Fibroblast of lung (primary cell): Measurements from ENCODE around the gene TERT. TPM values are rescaled to one million over a fixed set of nuclear protein-coding genes. Genes with fewer than 3 reads are reported as not detected.
"Not testable (repeated sequence)": the region's sequence is repeated elsewhere in the genome, so short reads cannot be mapped to it uniquely, and the experiment has no call there.

Source experiments
- DNase-seq, 2 donors: peaks; one replicate each; pipeline versions ENCODE4 v3.0.0 to v3.0.0-alpha.2; 2010; ENCODE audit warnings: low read depth in 2 of 2
- H2AFZ ChIP-seq: 2 replicates; pipeline ENCODE4 v1.5.1; 2012; ENCODE audit warnings: low read length, control low read depth, inconsistent platforms
- H3K27ac ChIP-seq: 2 replicates; pipeline ENCODE4 v1.5.1; 2011; ENCODE audit warnings: low read length, control low read depth; ENCODE audit not compliant: insufficient read depth
- H3K27me3 ChIP-seq: 2 replicates; pipeline ENCODE4 v1.5.1; 2011; ENCODE audit warnings: mild to moderate bottlenecking, low read length; ENCODE audit not compliant: control insufficient read depth, insufficient read depth
- H3K36me3 ChIP-seq: 2 replicates; pipeline ENCODE4 v1.5.1; 2011; ENCODE audit warnings: low read length; ENCODE audit not compliant: control insufficient read depth, insufficient read depth
- H3K4me1 ChIP-seq: 2 replicates; pipeline ENCODE4 v1.5.1; 2011; ENCODE audit warnings: low read length; ENCODE audit not compliant: control insufficient read depth, insufficient read depth; ENCODE audit errors: extremely low read depth
- H3K4me2 ChIP-seq: 2 replicates; pipeline ENCODE4 v1.5.1; 2011; ENCODE audit warnings: low read length, control low read depth; ENCODE audit not compliant: insufficient read depth; ENCODE audit errors: extremely low read depth
- H3K4me3 ChIP-seq, 4 experiments: fragments of 200-600 bp in 1 of 4; sonication (generic) in 1 of 4; replicated peaks in 1 of 4; 2 replicates each; pipeline ENCODE4 v1.5.1; 2011 to 2016; ENCODE audit warnings: low read length in 4 of 4, low read depth in 3 of 4, mild to moderate bottlenecking in 3 of 4, control low read depth in 2 of 4, inconsistent platforms in 1 of 4, mixed read lengths in 1 of 4; ENCODE audit not compliant: insufficient read depth in 1 of 4; ENCODE audit errors: control extremely low read depth in 1 of 4
- H3K79me2 ChIP-seq: 2 replicates; pipeline ENCODE4 v1.5.1; 2012; ENCODE audit warnings: mild to moderate bottlenecking, low read length, inconsistent platforms; ENCODE audit not compliant: control insufficient read depth, insufficient read depth
- H3K9ac ChIP-seq: 2 replicates; pipeline ENCODE4 v1.5.1; 2011; ENCODE audit warnings: mild to moderate bottlenecking, low read length, control low read depth; ENCODE audit not compliant: insufficient read depth
- H3K9me3 ChIP-seq: 2 replicates; pipeline ENCODE4 v1.5.1; 2012; ENCODE audit warnings: low read depth, low read length; ENCODE audit not compliant: control insufficient read depth, insufficient read depth
- H4K20me1 ChIP-seq: 2 replicates; pipeline ENCODE4 v1.5.1; 2011; ENCODE audit warnings: low read length; ENCODE audit not compliant: control insufficient read depth, insufficient read depth; ENCODE audit errors: extremely low read depth
- CTCF ChIP-seq, 2 donors: IDR thresholded peaks in 1 of 2; conservative IDR thresholded peaks in 1 of 2; 1 replicate in 1 of 2; 2 replicates in 1 of 2; pipeline ENCODE4 v1.5.1; 2011 to 2012; ENCODE audit warnings: low read length in 2 of 2, control low read depth in 1 of 2, inconsistent platforms in 1 of 2, low read depth in 1 of 2, mild to moderate bottlenecking in 1 of 2
- EZH2 ChIP-seq: IDR thresholded peaks from 2 replicates; pipeline ENCODE4 v1.5.1; 2012; ENCODE audit warnings: low read length, control low read depth, mild to moderate bottlenecking; ENCODE audit errors: missing control alignments
- polyA minus RNA-seq: library from RNA; depleted of rRNA, polyadenylated mRNA; stranded (reverse); fragments of >200 nt; gene quantifications from 2 replicates; pipeline ENCODE4 v1.2.3, GENCODE V29; 2011; ENCODE audit warnings: low replicate concordance
- polyA plus RNA-seq, 2 donors: library from polyadenylated mRNA; depleted of rRNA in 1 of 2; stranded (reverse) in 1 of 2; unstranded in 1 of 2; fragments of >200 nt; gene quantifications; 2 replicates each; pipeline ENCODE4 v1.2.1, GENCODE V29; 2011 to 2012; ENCODE audit warnings: missing spikeins in 1 of 2
- total RNA-seq: library from RNA; depleted of rRNA; stranded (reverse); fragments of >200 nt; gene quantifications from 2 replicates; pipeline ENCODE4 v1.2.1, GENCODE V29; 2014

TERT gene
- total RNA-seq (not detected in 2 replicates), polyA plus RNA-seq (not detected in 2 replicates), polyA minus RNA-seq (not detected in 2 replicates)
- polyA plus RNA-seq (2012), result not detected in 2 replicates

DNA sequence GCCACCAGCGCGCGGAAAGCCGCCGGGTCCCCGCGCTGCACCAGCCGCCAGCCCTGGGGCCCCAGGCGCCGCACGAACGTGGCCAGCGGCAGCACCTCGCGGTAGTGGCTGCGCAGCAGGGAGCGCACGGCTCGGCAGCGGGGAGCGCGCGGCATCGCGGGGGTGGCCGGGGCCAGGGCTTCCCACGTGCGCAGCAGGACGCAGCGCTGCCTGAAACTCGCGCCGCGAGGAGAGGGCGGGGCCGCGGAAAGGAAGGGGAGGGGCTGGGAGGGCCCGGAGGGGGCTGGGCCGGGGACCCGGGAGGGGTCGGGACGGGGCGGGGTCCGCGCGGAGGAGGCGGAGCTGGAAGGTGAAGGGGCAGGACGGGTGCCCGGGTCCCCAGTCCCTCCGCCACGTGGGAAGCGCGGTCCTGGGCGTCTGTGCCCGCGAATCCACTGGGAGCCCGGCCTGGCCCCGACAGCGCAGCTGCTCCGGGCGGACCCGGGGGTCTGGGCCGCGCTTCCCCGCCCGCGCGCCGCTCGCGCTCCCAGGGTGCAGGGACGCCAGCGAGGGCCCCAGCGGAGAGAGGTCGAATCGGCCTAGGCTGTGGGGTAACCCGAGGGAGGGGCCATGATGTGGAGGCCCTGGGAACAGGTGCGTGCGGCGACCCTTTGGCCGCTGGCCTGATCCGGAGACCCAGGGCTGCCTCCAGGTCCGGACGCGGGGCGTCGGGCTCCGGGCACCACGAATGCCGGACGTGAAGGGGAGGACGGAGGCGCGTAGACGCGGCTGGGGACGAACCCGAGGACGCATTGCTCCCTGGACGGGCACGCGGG is at the start of gene TERT:
TERT (minus strand) TSS at position 234 of the 815 bp plus-strand sequence; CDS start at position 155, 79 bp downstream.
- no peaks in the 10 kb centered on the region for H3K9me3 ChIP-seq
- no peaks in the 10 kb centered on the region for H3K79me2 ChIP-seq
- no peaks in the 10 kb centered on the region for H4K20me1 ChIP-seq
- no peaks in the 10 kb centered on the region for H3K36me3 ChIP-seq
- H3K27ac ChIP-seq, result no peak within 1 kb of the TSS
- H3K4me1 ChIP-seq, result no peaks in the 10 kb centered on the region
- H2AFZ ChIP-seq, result no peak within 1 kb of the TSS
- H3K9ac ChIP-seq, result no peak within 1 kb of the TSS
- no peak for DNase-seq
- peaks cover 5% of the 10 kb centered on the region for H3K27me3 ChIP-seq
- H3K4me3 ChIP-seq, result no peak within 1 kb of the TSS
- no peak within 1 kb of the TSS for H3K4me2 ChIP-seq
- TF ChIP-seq EZH2, result no peak
- TF ChIP-seq CTCF (conservative IDR thresholded peaks at IDR 0.05 in 1 of 2, IDR thresholded peaks at IDR 0.05 in 1 of 2; ENCODE audit: low read depth in 1 of 2, low read length in 2 of 2), result no peak

DNA sequence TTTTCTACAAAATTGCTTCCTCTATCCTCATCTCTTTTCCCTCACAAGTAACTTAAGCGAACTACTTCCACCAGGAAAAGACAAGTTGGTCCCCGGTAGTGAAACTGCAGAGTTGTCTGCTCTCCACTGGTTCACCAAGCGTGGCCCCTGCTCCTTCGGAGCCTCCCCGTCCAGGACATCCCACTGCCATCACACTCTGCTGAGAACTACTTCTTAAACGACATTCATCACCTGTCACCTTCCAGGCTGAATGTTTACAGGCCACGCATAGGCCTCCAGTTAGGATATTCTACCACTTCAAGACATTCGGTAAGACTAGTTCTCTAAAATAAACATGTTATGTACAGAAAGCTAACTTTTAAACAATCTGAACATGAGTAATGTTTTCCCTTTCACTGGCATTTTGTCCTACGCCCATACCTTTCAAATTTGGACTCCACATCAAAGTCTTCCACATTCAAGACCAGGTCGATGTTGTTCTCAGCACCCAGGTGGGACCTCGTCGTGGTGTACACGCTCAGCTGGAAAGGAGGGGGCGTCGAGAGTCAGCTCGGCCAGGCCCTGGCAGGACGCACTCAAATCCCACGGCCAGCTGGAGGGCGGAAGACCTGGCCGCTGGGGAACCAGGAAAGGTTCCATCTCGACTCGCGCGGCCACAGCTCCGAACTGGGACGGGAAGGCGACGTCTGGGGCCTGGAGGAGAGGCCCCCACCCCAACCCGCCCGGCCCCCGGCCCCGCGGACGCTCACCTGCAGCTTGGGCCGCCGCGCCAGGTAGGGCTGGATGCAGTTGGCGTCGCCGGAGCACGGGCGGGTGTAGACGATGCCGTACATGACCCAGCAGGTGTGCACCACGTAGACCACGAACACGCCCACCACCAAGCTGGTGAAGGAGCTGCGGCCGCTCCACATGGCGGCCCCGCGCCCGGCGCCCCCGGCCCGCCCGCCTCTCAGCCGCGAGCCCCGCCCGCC is 49.3 kb upstream of the TERT start:
- H2AFZ ChIP-seq, result no peak overlapping the region
- no peaks in the 10 kb centered on the region for H4K20me1 ChIP-seq
- DNase-seq, result peak; percentile 7 to 21
- H3K79me2 ChIP-seq, result peaks cover 10% of the 10 kb centered on the region
- peaks cover 18% of the 10 kb centered on the region for H3K36me3 ChIP-seq
- H3K4me2 ChIP-seq, result peak overlapping the region; percentile 94
- H3K4me1 ChIP-seq, result peaks cover 3% of the 10 kb centered on the region
- H3K9me3 ChIP-seq, result no peaks in the 10 kb centered on the region
- no peak for TF ChIP-seq EZH2
- TF ChIP-seq CTCF (conservative IDR thresholded peaks at IDR 0.05 in 1 of 2, IDR thresholded peaks at IDR 0.05 in 1 of 2; ENCODE audit: low read depth in 1 of 2, low read length in 2 of 2), result no peak
- peak overlapping the region; percentile 95 for H3K9ac ChIP-seq
- peak overlapping the region; percentile 41 for H3K27ac ChIP-seq
- H3K4me3 ChIP-seq, result peak overlapping the region; percentile 76 to 88 (median 78)
- H3K27me3 ChIP-seq, result no peaks in the 10 kb centered on the region

- peaks cover 18% of the 10 kb centered on the region for H3K36me3 ChIP-seq
- TF ChIP-seq EZH2, result no peak
- no peak for TF ChIP-seq CTCF (conservative IDR thresholded peaks at IDR 0.05 in 1 of 2, IDR thresholded peaks at IDR 0.05 in 1 of 2; ENCODE audit: low read depth in 1 of 2, low read length in 2 of 2)
- H3K27ac ChIP-seq, result no peak overlapping the region
- H3K4me2 ChIP-seq, result peak overlapping the region; percentile 19
- H3K9me3 ChIP-seq, result no peaks in the 10 kb centered on the region
- no peaks in the 10 kb centered on the region for H3K27me3 ChIP-seq
- H3K79me2 ChIP-seq, result peaks cover 10% of the 10 kb centered on the region
- H4K20me1 ChIP-seq, result no peaks in the 10 kb centered on the region
- peak overlapping the region in 2 of 4 experiments; percentile 76 to 77 for H3K4me3 ChIP-seq
- peaks cover 3% of the 10 kb centered on the region for H3K4me1 ChIP-seq
- H3K9ac ChIP-seq, result no peak overlapping the region
- H2AFZ ChIP-seq, result no peak overlapping the region
- DNase-seq, result no peak
These were observed 48.5 kb upstream of the TERT start for GRCh38 chr5:1343315-1343751.

DNA sequence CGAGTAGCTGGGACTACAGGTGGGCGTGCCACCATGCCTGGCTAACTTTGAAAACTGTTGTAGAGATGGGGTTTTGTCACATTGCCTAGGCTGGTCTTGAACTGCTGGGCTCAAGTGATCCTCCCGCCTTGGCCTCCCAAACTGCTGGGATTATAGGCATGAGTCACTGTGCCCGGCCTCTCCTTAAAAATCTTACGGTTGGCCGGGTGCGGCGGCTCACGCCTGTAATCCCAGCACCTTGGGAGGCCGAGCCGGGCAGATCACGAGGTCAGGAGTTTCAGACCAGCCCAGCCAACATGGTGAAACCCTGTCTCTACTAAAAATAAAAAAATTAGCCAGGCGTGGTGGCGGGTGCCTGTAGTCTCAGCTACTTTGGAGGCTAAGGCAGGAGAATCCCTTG is 47.8 kb upstream of the TERT start:
- H3K9ac ChIP-seq, H3K4me3 ChIP-seq, DNase-seq, H3K4me1 ChIP-seq, H3K9me3 ChIP-seq, H4K20me1 ChIP-seq, H3K27ac ChIP-seq, H2AFZ ChIP-seq, H3K27me3 ChIP-seq, H3K4me2 ChIP-seq: not testable (repeated sequence)
- Histone ChIP-seq H3K36me3 (peaks cover 18% of the 10 kb centered on the region), H3K79me2 (peaks cover 10% of the 10 kb centered on the region)
